ENCODE measurements around the gene BTG4. TPM values are rescaled to one million over a fixed set of nuclear protein-coding genes. Genes with fewer than 3 reads are reported as not detected.

Gene BTG4
- total and polyA plus RNA-seq, 2 donors (not counting 1 experiment from before 2014, with no cell fraction given), result not detected

- TF ChIP-seq CTCF (IDR thresholded peaks at IDR 0.05) (no peak), EZH2 (IDR thresholded peaks at IDR 0.05; ENCODE audit: borderline replicate concordance, insufficient read depth, low read depth, low read length, poor library complexity, severe bottlenecking) (no peak)
- no peaks in the 10 kb centered on the region for H3K79me2 ChIP-seq (ENCODE audit: control insufficient read depth, insufficient read depth, low read length)
- H3K4me3 ChIP-seq (ENCODE audit: control extremely low read depth in 1 of 5, extremely low read depth in 1 of 5, insufficient read depth in 1 of 5, low read depth in 2 of 5, low read length in 4 of 5), result no peak overlapping the region
- ChIA-PET CTCF (no interaction called here), POLR2A (no interaction called here)
- H3K4me1 ChIP-seq (ENCODE audit: control insufficient read depth in 2 of 2, insufficient read depth in 2 of 2, low read length in 2 of 2), result no peaks in the 10 kb centered on the region
- no peaks in the 10 kb centered on the region for H3K36me3 ChIP-seq (replicated peaks in 1 of 2; ENCODE audit: control extremely low read depth in 1 of 2, control insufficient read depth in 1 of 2, extremely low read depth in 1 of 2, insufficient read depth in 2 of 2, low read length in 1 of 2)
- no peak overlapping the region for H3K4me3 Mint-ChIP-seq
- no peak for ATAC-seq (ENCODE audit: low read depth)
- no peaks in the 10 kb centered on the region for H4K20me1 ChIP-seq (ENCODE audit: control insufficient read depth, insufficient read depth, low read length, poor library complexity, severe bottlenecking)
- H3K27me3 Mint-ChIP-seq, result peaks cover 31% of the 10 kb centered on the region
- H3K9ac ChIP-seq (ENCODE audit: low read length), result no peak overlapping the region
- H2AFZ ChIP-seq (ENCODE audit: insufficient read depth, low read depth, low read length, poor library complexity, severe bottlenecking), result no peak overlapping the region
- no peak overlapping the region for H3K4me2 ChIP-seq (replicated peaks; ENCODE audit: low read depth, low read length, poor library complexity, severe bottlenecking)
- DNase-seq, result no peak
- peaks cover 4% of the 10 kb centered on the region for H3K9me3 Mint-ChIP-seq (ENCODE audit: insufficient read depth)
- no peak overlapping the region for H3K27ac Mint-ChIP-seq
- no peaks in the 10 kb centered on the region for H3K4me1 Mint-ChIP-seq
- H3K9me3 ChIP-seq (ENCODE audit: control extremely low read depth in 1 of 3, control insufficient read depth in 2 of 3, insufficient read depth in 1 of 3, low read length in 2 of 3), result peaks cover 0 to 3% (median 0%) of the 10 kb centered on the region in 3 donors
- H3K27me3 ChIP-seq (replicated peaks in 1 of 4; ENCODE audit: control extremely low read depth in 1 of 4, control insufficient read depth in 3 of 4, insufficient read depth in 4 of 4, low read length in 3 of 4), result peaks cover 0 to 10% (median 5%) of the 10 kb centered on the region in 4 experiments
- intact Hi-C loops (cut with micrococcal nuclease), result no loop called here
- H3K27ac ChIP-seq (ENCODE audit: low read length in 2 of 2), result no peak overlapping the region
Observed at GRCh38 chr11:111474432-111474831, 37.8 kb downstream of the BTG4 start.

GRCh38 chr11:111472228-111472627 lies 40.0 kb downstream of the BTG4 start:
- Histone ChIP-seq H2AFZ (ENCODE audit: insufficient read depth, low read depth, low read length, poor library complexity, severe bottlenecking) (no peak overlapping the region), H3K9ac (ENCODE audit: low read length) (no peak overlapping the region), H3K4me3 (ENCODE audit: control extremely low read depth in 1 of 5, extremely low read depth in 1 of 5, insufficient read depth in 1 of 5, low read depth in 2 of 5, low read length in 4 of 5) (no peak overlapping the region), H3K4me1 (ENCODE audit: control insufficient read depth in 2 of 2, insufficient read depth in 2 of 2, low read length in 2 of 2) (no peaks in the 10 kb centered on the region), H4K20me1 (ENCODE audit: control insufficient read depth, insufficient read depth, low read length, poor library complexity, severe bottlenecking) (no peaks in the 10 kb centered on the region), H3K4me2 (replicated peaks; ENCODE audit: low read depth, low read length, poor library complexity, severe bottlenecking) (no peak overlapping the region), H3K27ac (ENCODE audit: low read length in 2 of 2) (no peak overlapping the region), H3K27me3 (replicated peaks in 1 of 4; ENCODE audit: control extremely low read depth in 1 of 4, control insufficient read depth in 3 of 4, insufficient read depth in 4 of 4, low read length in 3 of 4) (peaks cover 0 to 6% (median 0%) of the 10 kb centered on the region in 4 experiments), H3K36me3 (replicated peaks in 1 of 2; ENCODE audit: control extremely low read depth in 1 of 2, control insufficient read depth in 1 of 2, extremely low read depth in 1 of 2, insufficient read depth in 2 of 2, low read length in 1 of 2) (no peaks in the 10 kb centered on the region), H3K79me2 (ENCODE audit: control insufficient read depth, insufficient read depth, low read length) (no peaks in the 10 kb centered on the region), H3K9me3 (ENCODE audit: control extremely low read depth in 1 of 3, control insufficient read depth in 2 of 3, insufficient read depth in 1 of 3, low read length in 2 of 3) (peaks cover 0 to 3% (median 0%) of the 10 kb centered on the region in 3 donors)
- ATAC-seq (ENCODE audit: low read depth) (no peak), DNase-seq (no peak)
- H3K27me3 Mint-ChIP-seq, result peaks cover 18% of the 10 kb centered on the region
- H3K9me3 Mint-ChIP-seq (ENCODE audit: insufficient read depth), result peaks cover 4% of the 10 kb centered on the region
- intact Hi-C loops (cut with micrococcal nuclease), result no loop called here
- ChIA-PET CTCF (no interaction called here), POLR2A (no interaction called here)
- H3K4me1 Mint-ChIP-seq, result no peaks in the 10 kb centered on the region
- WGBS (ENCODE audit: insufficient coverage), result no CpG with 5 or more reads among the region's 1 CpG
- TF ChIP-seq CTCF (IDR thresholded peaks at IDR 0.05) (no peak), EZH2 (IDR thresholded peaks at IDR 0.05; ENCODE audit: borderline replicate concordance, insufficient read depth, low read depth, low read length, poor library complexity, severe bottlenecking) (no peak)
- no peak overlapping the region for H3K4me3 Mint-ChIP-seq
- H3K27ac Mint-ChIP-seq, result no peak overlapping the region

All from B cell (primary cell).